B cell (primary cell): ENCODE measurements around the gene PRPF4.

ENCODE experiments used
- CTCF ChIP-seq: fragments of 200-600 bp; IDR thresholded peaks from one replicate; pipeline ENCODE4 v1.8.0; 2022; ENCODE audit warnings: antibody characterized with exemption, mild to moderate bottlenecking
- EZH2 ChIP-seq: IDR thresholded peaks from 2 replicates; pipeline ENCODE4 v1.6.1; 2012; ENCODE audit warnings: borderline replicate concordance, low read depth, mild to moderate bottlenecking, moderate library complexity, low read length; ENCODE audit not compliant: insufficient read depth, poor library complexity, severe bottlenecking

- TF ChIP-seq CTCF (no peak), EZH2 (no peak)
These were observed 30.9 kb upstream of the PRPF4 start for GRCh38 chr9:113244556-113244955.
